GM19025 (cell line): ENCODE measurements around the gene LGR5.

Experiments
- ATAC-seq: cut with Tn5 transposase; IDR thresholded peaks from one replicate; pipeline ENCODE4 v1.9.1; 2021; ENCODE audit warnings: mild to moderate bottlenecking, low read depth, moderate library complexity; ENCODE audit not compliant: unreplicated experiment

Gene LGR5, protein sequence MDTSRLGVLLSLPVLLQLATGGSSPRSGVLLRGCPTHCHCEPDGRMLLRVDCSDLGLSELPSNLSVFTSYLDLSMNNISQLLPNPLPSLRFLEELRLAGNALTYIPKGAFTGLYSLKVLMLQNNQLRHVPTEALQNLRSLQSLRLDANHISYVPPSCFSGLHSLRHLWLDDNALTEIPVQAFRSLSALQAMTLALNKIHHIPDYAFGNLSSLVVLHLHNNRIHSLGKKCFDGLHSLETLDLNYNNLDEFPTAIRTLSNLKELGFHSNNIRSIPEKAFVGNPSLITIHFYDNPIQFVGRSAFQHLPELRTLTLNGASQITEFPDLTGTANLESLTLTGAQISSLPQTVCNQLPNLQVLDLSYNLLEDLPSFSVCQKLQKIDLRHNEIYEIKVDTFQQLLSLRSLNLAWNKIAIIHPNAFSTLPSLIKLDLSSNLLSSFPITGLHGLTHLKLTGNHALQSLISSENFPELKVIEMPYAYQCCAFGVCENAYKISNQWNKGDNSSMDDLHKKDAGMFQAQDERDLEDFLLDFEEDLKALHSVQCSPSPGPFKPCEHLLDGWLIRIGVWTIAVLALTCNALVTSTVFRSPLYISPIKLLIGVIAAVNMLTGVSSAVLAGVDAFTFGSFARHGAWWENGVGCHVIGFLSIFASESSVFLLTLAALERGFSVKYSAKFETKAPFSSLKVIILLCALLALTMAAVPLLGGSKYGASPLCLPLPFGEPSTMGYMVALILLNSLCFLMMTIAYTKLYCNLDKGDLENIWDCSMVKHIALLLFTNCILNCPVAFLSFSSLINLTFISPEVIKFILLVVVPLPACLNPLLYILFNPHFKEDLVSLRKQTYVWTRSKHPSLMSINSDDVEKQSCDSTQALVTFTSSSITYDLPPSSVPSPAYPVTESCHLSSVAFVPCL

DNA sequence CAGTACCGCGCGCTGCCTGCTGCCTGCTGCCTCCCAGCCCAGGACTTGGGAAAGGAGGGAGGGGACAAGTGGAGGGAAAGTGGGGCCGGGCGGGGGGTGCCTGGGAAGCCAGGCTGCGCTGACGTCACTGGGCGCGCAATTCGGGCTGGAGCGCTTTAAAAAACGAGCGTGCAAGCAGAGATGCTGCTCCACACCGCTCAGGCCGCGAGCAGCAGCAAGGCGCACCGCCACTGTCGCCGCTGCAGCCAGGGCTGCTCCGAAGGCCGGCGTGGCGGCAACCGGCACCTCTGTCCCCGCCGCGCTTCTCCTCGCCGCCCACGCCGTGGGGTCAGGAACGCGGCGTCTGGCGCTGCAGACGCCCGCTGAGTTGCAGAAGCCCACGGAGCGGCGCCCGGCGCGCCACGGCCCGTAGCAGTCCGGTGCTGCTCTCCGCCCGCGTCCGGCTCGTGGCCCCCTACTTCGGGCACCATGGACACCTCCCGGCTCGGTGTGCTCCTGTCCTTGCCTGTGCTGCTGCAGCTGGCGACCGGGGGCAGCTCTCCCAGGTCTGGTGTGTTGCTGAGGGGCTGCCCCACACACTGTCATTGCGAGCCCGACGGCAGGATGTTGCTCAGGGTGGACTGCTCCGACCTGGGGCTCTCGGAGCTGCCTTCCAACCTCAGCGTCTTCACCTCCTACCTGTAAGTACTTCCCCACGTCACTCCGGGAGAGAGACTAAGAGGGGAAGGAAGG is at the start of gene LGR5:
Gene LGR5 (plus strand): TSS at position 186 of the 732 bp plus-strand sequence. CDS start 283 bp downstream, at position 469.
- no peak for ATAC-seq

DNA sequence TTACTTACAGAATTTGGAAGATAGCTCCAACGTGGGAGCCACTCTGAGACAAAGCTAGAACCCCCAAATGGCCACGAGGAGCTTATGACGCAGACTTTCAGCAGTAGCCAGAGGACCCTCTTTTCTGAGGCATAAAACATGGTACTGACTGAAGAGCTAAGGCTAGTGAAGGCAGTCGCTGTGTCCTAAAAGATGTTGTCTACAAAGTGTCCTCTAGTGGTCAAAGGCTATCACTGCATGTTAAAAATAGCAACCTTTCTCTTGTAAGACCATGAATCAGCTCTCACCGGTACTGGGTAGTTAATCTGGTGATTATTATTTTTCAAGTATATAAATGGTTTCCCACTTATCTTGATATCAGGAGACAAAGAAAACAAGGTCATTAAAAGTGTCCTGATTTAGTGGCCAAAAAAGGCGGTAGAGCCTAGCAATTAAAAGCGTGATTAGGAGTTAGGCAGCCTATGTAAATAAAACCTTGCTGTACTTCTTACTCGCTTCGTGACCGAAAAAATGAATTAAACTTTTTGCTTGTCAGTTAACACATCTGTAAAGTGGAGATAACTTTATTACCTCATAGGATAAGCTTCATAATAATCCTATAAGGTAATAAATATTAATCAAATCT is 47.0 kb upstream of the LGR5 start:
- peak; percentile 84 for ATAC-seq

DNA sequence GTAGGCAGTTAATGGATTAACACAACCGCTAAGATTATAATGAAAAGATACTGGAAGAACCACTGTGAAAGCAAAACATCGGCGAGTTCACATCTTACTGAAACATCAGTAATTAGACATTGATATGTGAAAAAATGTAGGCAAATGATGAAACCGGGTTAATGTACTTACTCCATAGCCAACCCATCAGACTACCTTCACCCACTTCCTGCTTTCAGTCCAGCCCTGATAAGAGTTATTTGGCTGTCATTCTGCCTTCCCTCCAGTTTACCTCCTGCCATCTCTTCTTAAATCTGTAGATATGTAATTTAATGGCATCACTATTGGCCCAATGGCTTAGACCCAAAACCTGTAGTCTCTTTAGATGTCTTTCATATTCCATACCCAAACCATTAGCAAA is 46.0 kb upstream of the LGR5 start:
- no peak for ATAC-seq

DNA sequence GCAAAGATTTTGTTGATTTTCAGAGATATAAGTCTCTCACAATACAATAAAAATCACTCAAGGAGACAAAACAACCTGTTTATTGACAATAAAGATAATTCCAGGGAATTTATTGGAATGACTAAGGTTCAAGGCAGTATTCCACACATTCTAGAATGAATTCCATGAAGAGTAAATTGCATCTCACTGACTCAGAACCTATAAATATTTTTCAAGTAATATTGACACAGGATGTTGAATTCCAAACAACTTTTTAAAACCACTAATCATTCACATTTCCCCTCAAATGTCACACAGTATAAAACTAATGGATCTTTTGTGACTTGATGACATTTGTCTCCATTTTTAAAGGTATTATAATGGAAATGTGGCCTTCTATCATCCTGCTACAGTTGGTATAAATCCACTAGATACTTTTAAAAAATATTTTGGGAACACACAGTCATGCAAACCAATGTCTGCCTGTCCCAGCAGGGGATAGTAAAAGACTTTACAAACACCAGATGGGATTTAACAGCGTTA is 42.1 kb upstream of the LGR5 start:
- ATAC-seq, result no peak

DNA sequence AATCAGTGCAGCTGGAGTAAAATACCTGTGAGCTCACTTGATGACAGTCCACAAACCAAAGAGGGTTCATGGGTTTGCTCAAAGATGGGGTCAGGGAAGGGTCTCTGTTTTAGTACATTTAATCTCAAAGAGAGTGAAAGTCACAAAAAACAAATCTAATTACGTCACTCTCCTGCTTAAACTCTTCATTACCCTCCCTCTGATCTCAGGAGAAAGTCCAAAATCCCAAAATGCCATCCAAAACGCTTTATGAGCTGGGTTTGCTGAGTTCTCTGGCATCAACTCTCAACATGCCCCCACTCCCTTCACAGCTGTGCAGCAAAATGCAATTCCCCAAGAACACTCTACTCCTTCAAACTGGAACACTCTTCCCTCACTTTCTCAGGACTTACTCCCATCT is 40.4 kb upstream of the LGR5 start:
- no peak for ATAC-seq

DNA sequence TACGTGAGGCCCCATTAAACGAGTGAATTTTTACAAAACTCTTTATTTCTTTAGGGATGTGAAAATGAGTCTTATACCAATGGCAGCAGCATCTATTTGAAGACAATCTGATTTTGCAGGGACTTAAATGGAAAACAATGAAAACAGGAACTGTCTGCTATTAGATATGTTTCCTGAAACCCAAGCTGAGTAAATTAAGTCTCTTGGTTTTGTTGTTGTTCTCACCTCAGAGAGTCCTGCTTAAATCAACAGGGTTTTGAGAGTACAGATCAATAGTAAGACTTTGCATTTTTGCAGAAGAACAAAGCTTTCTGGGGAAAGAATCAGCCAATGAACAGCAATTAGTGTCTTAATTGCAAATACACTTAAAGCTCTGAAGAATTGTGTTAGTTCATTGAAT is 39.1 kb upstream of the LGR5 start:
- ATAC-seq, result no peak

DNA sequence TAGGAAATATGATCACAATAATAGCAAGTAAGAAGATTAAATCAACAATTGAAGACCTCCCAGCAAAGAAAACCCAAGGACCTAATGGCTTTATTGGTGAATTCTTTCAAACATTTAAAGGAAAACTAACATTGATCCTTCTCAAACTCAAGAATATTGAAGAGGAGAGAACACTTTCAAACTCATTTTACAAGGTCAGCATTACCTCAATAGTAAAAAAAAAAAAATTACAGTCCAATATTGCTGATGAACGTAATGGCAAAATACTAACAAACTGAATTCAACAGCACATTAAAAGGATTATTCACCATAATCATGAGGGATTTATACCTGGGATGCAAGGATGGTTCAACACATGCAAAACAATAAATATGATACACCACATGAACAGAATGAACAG is 33.7 kb upstream of the LGR5 start:
- no peak for ATAC-seq

DNA sequence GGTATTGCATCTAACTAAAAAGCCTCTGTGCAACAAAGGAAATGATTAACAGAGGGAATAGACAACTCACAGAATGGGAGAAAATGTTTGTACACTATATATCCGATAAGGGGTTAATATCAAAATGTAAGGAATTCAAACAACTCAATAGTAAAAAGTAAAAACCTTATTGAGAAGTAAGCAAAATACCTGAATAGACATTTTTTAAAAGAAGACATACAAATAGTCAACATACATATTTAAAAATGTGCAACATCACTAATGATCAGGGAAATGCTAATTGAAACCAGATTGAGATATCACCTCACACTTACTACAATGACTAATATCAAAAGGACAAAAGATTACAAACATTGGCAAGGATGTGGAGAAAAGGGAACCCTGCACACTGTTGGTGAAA is 31.9 kb upstream of the LGR5 start:
- ATAC-seq, result no peak

DNA sequence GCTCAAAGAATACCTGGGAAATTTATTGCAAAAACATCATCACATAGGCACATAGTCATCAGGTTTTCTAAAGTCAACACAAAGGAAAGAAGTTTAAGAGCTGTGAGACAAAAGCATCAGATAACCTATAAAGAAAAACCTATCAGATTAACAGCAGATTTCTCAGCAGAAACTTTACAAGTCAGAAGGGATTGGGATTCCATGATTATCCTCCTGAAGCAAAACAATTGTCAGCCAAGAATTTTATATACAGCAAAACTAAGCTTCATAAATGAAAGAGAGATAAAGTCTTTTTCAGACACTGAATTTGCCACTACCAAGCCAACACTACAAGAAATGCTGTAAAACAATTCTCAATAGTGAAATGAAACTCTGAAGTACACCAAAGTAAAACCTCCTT is 28.8 kb upstream of the LGR5 start:
- no peak for ATAC-seq

DNA sequence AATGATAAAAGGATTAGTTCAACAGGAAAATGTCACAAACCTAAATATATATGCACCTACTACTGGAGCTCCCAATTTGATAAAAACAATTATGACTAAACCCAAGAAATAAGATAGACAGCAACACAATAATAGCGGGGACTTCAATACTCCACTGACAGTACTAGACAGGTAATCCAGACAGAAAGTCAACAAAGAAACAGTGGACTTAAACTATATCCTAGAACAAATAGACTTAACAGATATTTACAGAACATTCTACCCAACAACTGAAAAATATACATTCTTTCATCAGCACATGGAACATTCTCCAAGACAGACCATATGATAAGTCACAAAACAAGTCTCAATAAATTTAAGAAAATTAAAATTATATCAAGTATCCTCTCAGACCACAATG is 28.0 kb upstream of the LGR5 start:
- ATAC-seq, result no peak

DNA sequence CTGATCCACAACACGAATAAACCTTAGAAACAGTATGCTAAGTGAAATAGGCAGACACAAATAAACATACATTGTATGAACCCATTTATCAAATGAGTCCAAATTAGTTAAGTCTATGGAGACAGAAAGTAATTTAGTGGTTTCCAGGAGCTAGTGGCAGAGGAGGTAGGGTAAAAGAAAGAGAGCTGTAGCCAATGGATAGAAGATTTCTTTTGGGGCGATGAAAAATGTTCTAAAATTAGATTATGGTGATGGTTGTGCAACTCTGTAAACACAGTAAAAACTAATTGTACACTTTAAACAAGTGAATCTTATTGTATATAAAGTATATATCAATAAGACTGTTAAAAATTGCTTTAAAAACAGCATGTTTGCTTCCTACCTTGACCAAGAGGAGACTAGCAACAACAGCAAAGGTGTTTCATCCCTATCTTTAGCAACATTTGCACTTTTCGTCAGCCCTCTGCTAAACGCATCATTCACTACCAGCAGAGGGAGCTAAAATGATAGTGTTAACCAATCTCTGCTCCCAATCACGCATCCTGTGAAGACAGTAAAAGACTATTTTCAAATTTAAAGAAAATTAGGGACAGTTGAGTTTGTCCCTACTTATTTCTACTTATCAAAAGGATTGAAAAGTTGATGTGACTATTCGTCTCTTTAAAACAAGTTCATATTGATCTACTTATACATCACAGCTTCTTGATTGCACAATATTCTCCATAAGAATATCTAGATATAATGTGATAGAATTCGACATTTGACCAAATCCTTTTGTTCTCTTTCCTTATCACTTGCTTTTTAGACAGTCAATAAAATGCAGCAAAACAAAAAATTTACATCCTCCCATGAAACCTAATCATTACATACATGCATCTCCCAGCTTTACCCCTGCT is 24.0 kb upstream of the LGR5 start:
- peak; percentile 58 for ATAC-seq

DNA sequence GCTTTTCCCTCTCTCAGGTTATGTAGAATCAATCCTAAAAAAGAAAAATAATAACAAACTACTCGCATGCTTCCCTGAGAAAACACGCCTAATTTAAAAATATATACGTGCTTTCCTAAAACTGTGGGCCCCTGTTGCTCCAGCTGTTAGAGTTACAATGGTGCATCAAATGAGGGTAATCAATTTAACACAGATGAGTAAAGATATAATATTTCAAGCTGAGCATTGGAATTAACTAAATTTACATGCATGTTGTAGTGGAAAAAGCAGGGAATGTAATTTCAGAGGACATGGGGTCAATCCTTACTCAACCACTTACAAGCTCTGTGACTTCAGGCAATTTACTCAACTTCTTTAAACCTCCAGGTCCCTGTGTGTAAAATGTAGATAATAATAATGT is 22.4 kb upstream of the LGR5 start:
- ATAC-seq, result no peak

DNA sequence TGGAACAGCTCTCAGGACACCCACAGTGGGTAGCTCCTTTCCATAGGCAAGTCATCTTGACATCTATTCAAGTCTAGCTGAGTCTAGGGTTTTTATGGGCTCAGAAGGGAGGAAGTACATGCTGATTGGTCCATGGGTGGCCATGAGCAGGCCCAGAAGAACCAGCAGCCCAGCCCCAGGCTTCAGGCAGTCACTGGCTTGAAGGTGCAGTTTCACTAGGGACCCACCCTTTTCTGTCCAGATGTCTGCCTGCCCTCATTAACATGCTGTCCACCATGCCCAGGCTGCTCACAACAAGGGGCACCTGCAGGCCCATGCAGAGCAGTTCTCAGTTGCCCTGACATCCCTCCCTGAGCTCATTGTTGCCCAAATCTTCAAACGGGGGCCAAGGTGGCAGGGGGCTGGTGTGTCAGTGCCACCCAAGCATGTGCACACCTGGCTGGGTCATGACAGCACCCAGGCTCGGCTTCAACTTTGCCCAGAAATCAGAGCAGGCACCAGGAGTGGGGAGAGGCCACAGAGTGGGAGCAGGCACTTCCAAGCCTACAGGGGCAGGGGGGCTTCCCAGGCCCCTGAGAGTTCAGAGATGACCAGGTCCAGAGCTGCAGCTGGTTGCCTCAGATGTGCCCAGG is 18.7 kb upstream of the LGR5 start:
- no peak for ATAC-seq

DNA sequence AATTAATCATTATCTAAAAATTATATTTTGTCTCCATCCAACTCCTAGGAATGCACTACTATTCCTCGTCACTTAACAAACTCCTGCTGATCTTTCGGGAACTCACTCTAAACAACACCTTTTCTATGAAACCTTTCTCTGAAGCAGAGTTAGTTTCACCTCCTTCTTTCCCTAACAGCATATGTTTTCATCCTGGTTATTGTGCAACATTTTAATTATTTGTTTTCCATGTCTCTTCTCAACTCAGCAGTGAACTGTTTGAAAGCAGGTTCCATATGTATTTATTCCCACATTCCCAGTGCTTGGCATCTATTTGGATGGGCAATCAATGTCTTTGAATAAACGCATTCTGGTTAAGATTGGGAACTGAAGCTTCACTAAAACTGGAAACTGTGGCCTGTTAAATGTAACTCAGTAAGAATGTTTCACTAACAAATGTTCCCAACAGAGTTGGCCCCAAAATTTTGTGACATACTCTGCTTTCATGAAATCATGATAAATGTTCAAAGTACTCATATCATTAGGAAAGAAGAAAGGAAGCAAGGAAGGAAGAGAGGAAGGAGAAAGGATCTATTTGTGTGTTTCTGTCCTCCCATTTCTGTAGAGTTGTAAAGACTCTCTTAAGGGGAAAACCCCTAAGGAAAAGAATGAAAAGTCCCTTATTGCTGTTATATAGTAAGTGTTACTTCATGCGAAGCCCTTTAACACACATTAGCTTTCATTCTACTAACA is 13.9 kb upstream of the LGR5 start:
- no peak for ATAC-seq

DNA sequence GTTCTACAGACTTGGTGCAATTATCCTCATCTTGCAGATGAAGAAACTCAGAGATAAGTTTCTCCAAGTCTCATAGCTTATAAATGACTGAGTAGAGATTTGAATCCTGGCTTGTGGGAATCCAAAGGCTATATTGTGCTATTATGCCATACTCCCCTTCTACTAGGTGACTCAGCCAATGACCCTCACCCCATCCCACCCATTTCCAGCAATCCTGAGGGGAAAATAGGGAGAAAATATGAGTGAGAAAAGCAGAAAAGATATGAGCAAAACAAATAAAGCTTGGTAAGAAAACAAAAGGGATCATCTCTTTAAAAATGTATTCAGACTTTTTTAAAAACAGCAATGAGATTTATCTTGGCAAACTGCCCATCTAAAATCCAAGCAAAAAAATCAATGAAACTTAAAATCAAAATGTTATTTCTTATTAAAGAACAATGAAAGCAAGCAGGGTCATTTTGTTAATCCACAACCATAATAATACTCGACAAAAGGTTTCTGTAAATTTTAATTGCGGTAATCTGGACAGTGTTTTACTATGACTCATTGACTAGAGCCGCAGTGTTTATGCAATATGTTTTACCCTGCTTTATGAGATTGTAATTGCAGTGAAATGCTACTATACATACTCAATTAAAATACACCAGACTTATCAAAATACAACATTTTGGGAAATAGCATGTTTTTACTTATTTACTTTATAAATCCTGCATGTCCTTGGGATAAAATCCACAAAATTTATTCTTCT is 13.1 kb upstream of the LGR5 start:
- ATAC-seq, result no peak

DNA sequence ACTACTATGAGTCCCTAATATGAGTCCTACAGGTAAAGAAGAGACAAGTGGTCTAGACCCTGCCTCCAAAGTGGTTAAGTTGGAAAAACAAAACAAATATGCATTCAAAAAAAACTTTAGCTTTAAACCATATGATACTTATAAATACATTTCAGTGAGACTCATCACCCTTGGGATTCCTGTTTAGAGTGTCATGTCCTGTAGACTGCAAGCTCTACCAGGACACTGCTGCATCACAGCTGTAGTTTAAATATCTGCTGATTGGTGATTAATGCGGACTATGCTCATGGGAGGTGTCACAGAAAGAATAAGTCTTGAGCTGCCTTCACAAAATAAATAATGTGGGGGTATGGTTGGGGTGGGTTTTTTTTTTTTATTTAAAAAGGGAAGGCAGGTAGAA is 8.8 kb upstream of the LGR5 start:
- no peak for ATAC-seq

DNA sequence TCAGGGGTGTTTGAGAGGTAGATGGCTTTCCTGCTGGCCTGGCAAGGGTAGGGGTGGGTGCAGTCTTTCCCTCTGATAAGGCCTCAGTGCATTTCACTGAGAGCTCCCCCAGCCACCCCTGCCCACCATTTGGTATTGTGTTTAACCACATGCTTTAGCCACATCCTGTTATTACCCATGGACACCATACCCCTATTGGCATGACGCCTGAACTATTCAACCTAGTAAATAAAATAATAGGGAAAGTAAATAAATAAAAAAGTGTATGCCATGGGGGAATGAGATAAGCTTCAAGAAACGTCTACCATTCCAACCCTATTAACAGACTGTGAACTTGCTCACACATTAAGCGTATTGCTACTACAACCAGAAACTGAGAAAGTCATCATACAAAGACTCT is 7.6 kb upstream of the LGR5 start:
- ATAC-seq, result no peak

DNA sequence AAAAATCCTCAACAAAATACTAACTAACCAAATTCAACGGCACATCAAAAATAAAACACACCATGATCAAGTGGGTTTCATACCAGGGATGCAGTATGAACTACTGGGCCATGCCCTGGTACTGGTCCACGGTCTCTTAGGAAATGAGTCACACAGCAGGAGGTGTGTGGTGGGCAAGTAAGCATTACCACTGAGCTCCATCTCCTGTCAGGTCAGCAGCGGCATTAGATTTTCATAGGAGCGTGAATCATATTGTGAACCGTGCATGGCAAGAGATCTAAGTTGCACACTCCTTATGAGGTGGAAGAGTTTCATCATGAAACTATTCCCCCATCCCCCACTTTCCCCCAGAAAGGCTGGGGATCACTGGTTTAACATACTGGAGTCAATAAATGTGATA is 6.7 kb upstream of the LGR5 start:
- ATAC-seq, result no peak
